Stimulated activated CD4-positive, alpha-beta T cell treated with anti-CD3 and anti-CD28 coated beads, Interleukin-15, amount 100 ng/mL, for 24 hours (primary cell): ENCODE data around the gene TMEM143.
"Not testable (repeated sequence)": the region's sequence is repeated elsewhere in the genome, so short reads cannot be mapped to it uniquely, and the experiment has no call there.

Experiments used
- DNase-seq: peaks from one replicate; pipeline ENCODE4 v3.0.0-alpha.2; 2020

TMEM143 gene

GRCh38 chr19:48325265-48325910 lies 38.4 kb downstream of the TMEM143 start, which contains the start of gene EMP3:
EMP3 (plus strand) TSS chr19:48325552; CDS start chr19:48326845, 1,293 bp downstream.
- peak; percentile 91 for DNase-seq

GRCh38 chr19:48321622-48322591 lies 41.8 kb downstream of the TMEM143 start:
- peak; percentile 99 for DNase-seq

DNA sequence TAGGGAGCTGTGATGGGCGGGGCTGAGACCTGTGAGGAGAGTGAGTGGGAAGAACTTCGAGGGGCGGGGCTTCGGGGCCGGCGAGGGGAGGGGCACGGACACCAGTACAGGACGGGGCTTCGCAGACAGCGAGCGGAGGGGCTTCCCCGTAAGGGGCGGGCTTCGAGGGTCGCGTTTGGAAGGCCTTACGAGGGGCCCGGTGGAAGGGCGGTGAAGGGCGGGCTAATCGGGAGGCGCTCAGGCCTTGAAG lies 42.4 kb downstream of the TMEM143 start:
- DNase-seq: peak; percentile 99

- peak; percentile 83 for DNase-seq
Measured at GRCh38 chr19:48319647-48320541, 43.8 kb downstream of the TMEM143 start.

- DNase-seq: no peak
Measured at GRCh38 chr19:48318286-48318987, 45.3 kb downstream of the TMEM143 start.

GRCh38 chr19:48317708-48317960 lies 46.1 kb downstream of the TMEM143 start:
- not testable (repeated sequence) for DNase-seq

GRCh38 chr19:48315712-48316111 lies 48.0 kb downstream of the TMEM143 start:
- no peak for DNase-seq

- no peak for DNase-seq
Measured at GRCh38 chr19:48311384-48311783, 52.4 kb downstream of the TMEM143 start.

- no peak for DNase-seq
Measured at GRCh38 chr19:48310227-48310626, 53.5 kb downstream of the TMEM143 start.

DNA sequence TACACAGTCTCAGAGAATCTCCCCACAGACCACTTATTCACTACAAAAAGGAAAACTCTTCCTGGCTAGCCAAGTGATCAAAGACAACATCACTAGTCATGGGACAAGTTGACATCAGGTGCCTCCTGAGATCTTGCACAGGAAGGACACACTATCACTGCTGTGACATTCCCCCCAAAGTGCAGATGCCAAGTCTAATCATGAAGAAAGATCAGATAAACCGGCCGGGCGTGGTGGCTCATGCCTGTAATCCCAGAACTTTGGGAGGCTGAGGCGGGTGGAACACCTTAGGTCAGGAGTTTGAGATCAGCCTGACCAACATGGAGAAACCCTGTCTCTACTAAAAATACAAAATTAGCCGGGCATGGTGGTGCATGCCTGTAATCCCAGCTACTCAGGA lies 54.0 kb downstream of the TMEM143 start:
- DNase-seq: not testable (repeated sequence)

- no peak for DNase-seq
Measured at GRCh38 chr19:48308631-48309586, 54.8 kb downstream of the TMEM143 start.

DNA sequence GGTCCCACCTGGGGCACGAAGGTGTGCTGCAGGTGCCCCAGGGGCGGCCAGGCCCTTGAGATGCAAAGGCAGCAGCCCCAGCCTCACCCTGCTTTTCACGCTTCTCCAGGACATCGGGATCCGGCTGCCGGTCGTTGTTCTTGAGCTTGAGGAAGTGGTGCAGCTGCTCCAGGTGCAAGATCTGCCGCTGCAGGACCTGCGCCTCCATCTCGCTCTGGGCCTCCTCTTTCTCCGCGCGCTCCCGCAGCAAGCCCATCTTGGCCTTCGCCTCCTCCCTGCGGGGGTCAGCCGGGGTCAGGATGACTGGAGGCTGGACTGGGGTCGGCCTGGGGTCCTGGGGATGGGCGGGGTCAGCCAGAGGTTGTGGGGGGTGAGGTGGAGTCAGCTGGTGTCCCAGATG lies 59.9 kb downstream of the TMEM143 start:
- DNase-seq: no peak

GRCh38 chr19:48303367-48303766 lies 60.4 kb downstream of the TMEM143 start:
- no peak for DNase-seq

- no peak for DNase-seq
Measured at GRCh38 chr19:48302600-48302959, 61.2 kb downstream of the TMEM143 start.

- no peak for DNase-seq
Measured at GRCh38 chr19:48301886-48302599, 61.7 kb downstream of the TMEM143 start.

GRCh38 chr19:48297975-48298374 lies 65.8 kb downstream of the TMEM143 start:
- DNase-seq: no peak

DNA sequence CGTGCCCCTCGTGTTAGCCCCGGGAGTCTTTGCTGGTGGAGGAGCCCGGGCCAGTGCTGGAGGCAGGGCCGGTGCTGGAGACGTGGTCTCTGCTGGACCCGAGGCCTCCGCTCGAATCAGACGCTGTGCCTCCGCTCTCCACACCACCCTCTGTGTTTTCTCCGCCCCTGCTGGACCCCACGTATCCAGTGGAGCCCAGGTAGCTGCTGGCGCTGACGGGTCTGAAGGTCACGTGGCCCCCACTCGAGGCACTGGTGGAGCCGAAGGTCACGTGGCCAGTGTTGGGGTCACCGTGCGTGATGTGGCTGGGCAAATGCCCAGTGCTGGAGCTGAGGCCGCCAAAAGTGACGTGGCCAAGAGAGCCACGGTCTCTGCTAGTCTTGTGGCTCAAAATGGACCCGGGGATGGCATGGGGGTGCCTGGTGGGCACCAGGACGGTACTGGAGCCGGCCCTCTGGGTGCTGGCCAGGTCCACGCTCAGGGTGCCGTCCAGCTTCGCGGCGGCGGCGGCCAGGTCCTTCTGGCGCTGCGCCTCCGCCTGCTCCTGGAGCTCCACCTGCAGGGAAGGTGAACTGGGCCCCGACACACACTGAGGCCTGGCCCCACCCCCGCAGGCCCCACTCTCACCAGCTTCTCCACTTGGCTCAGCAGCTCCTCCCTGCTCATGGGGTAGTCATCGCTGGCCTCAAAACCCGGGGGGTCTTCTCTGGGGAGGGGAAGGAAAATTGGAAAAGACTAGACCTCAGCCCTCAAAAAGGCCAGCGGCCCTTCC lies 66.6 kb downstream of the TMEM143 start:
- DNase-seq: no peak

DNA sequence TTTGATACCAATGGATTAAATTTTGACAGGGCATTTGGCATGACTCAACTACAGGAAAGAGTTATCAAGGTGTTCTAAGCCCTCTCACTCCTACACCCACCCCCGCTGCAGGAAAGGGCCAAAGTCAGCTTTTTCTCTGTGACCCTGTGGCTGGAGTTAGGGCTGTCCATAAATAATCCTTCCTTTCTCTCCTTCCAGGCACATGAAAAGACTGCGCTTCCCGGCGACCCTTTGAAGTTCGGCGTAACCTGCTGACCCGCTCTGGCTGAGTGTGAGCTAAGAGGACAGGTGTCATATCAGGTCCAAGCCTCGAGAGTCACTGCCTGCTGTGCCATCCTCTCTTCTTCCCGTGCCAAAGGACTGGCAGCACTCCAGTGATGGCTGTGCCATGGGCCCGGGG lies 68.3 kb downstream of the TMEM143 start:
- no peak for DNase-seq

GRCh38 chr19:48292798-48293197 lies 70.9 kb downstream of the TMEM143 start:
- no peak for DNase-seq

DNA sequence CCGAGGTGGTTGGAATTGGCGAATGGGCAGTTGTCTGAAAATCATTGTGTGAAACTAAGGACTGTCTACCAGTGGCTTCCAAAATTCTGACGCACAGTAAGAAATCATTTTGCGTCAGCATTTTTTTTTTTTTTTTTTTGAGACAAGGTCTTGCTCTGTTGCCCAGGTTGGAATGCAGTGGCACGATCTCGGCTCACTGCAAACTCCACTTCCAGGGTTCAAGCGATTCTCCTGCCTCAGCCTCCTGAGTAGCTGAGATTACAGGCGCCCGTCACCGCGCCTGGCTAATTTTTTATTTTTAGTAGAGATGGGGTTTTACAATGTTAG lies 72.3 kb downstream of the TMEM143 start:
- DNase-seq: not testable (repeated sequence)
